Embryonic facial prominence (tissue), 1 donor: ENCODE measurements around the gene C14orf93.

Experiments
- DNase-seq: peaks from one replicate; pipeline ENCODE4 v3.0.0-alpha.2; 2016; ENCODE audit errors: extremely low spot score

Gene C14orf93

DNA sequence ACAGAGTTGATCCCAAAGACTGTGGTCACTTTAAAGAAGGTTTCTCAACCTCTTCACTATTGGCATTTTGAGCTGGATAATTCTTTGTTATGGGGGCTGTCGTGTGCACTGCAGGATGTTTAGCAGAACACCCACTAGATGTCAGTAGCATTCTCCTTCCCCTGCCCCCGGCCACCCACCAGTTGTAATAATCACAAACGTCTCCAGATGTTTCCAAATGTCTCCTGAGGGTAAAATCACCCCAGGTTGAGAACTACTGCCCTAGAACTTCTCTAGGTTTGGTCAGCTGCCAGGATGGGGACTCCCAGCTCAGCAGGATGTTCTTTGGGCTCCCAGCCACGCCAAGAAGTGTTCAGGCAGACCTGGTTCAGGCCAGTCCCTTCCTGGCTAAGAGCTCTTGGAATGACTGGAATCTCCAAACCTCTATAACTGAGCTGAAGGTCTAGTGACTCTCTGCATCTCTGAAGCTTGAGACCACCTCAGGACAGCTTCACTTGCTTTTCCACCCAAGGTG is 15.1 kb downstream of the C14orf93 start:
- DNase-seq, result no peak

DNA sequence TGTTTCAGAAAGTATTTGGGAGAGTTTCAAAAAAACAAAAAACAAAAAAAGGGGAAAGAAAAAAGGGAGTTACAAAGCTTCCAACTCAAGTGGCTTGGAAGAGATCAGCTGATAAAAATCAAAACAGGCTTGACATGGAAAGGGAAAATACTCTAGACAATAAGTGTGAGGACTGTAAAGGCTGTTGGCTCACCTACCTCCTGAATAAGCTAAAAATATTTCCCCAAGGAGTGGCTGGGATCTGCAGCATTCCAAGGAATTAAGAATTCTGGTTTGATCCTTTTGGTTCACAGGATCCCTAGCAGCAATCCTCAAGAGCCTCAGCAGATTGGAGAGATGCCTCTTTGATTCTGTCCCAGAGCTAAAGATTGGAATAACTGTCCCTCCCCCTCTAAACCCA is 16.4 kb downstream of the C14orf93 start:
- DNase-seq, result no peak

DNA sequence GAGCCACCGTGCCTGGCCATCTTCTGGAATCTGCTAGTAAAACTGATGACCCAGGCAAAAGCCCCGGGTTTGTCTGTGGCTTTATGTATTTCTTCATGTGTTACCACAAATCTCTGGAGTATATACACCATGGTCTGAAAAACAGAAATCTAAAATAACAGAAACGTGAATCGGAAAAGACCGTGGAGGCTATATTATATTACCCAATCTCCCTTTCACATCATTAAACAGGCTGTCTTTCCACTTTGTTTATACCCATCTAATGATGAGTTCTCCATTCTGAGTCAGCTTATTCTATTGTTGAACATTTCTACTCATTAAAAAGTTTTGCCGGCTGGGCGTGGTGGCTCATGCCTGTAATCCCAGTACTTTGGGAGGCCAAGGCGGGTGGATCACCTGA is 18.1 kb downstream of the C14orf93 start:
- no peak for DNase-seq

DNA sequence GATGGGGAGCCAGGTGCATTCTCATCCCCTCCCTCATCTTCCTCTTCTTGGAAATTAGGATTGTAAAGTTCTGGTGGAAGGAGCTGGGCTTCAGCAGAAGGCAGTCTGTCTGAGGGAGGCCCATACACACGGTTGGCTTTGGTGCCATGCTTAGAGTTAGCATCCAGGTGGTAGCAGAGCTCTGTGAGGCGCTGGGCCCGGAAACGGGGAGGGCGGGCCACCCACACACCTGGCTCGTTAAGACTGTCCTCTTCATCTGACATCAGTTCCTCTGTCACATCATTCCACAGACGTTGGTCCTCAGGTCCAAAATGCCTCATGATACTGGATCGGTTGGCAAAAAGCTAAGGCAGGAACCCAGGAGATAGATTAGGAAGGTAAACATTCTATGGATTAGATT is 22.7 kb downstream of the C14orf93 start:
- no peak for DNase-seq

DNA sequence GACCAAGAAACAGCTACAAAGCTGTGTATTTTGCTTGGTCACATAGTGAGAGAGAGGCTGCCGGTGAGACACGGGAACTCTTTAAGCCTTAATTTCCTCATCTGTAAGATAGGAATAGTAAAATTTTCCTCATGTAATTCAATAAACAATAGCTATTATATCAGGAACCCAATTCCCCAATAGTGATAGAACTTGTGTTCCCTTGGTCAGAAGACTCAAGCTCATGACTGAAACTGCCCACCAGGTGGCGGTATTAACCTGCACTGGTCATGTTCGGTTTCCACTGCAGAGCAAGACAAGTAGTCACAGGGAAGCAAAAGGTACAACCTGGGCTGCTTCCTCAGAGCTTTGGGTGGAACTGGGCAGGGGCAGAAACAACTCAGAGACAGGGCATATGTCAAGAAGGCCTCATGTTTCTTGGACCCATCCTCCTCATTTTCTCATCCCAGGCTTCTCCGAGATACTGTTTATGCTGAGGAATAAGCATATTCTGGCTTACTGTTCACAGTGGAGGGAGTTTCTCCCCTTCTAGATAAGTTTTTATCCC is 23.4 kb downstream of the C14orf93 start:
- no peak for DNase-seq

DNA sequence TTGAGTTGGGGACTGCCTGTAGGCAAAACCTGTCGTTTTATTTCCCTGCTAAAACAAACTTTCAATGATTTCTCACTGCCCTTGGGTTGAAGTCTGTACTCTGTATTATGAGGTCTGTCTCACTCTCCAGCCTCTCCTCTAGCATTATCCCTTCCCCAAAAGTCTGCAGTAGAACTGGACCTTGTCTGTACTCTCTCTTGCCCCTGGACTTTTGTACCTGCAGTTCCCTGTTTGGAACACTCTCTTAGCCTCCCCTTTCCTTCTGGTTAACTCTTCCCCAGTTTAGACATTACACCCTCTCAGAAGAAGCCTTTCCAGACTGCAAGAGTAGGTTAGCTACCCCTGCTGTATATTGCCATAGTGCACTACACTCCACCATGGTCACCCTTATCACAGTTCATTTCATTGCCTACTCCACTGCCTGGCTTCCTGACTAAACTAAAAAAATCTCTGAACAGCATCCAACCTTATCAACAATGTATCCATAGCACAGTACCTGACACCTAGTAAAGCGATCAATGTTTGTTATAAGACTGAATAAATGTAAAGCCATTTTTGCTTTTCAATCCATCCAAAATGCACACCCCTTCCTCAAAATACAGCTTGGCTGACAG is 23.9 kb downstream of the C14orf93 start:
- DNase-seq, result no peak

DNA sequence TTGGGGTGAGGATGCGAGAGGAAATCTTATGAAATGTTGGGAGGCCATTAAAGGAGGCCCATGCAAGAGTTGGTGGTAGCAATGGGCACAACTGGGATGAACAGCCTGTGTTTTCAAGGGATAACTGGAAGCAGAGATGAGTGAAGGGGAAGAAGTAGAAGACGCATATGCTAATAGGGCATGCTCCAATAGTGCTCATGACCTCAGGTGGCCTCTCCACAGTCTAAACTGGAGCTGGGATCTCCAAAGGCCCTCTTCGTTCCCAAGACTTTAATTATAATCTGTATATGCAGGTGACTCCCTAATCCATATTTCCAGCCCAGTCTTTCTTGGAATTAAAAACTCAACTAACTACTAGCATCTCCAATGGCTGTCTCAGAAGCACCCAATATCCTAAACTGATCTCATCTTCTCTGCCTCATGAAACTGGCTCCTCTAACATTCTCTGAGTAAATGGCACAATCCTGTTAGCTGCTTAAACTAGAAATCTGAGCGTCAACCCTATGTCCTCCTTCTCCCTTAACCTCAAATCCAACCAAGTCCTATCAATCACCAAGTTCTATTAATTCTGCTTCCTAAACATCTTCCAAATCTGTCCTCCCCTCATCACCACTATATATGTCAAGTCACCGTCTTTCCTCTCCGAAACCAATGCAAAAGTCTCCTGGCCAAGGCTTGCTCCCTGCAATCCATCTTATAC is 24.8 kb downstream of the C14orf93 start:
- DNase-seq, result no peak

DNA sequence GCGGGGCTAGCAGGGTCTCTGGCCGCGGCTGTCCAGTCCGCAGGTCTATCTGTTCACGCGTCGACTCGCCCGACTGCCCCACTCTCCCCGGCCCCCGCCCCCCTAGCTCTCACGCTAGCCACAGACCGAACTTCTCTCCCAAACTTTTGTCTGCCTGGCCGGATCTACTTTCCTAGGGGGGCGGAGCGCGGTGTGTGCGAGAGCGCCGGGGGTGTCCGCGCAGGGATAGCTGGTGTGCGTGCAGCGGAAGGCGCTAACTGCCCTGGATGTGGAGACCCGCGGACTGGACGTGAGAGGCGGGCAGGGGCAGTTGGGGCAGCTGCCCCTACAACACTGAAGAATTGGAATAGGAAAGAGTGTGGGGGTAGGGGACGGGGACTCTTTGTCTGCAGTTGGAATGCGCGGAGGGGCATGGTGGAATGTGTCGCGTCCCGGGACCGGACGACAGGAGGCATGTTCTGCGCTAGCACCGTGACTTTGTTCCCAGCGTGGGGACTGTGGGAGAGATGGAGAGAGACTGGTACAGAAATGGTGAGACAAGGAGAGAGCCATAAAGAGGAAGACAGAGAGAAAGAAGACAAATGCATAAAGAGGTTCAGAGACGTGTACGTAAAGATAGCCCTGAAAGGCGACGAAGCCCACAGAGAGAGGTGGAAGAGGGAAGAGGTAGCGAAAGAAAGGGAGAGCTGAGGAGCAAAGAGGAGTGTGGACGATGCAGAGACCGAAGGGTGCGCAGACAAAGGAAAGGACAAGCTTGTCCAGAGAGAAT is 27.3 kb downstream of the C14orf93 start, which contains the start of gene AJUBA:
AJUBA (minus strand) TSS at position 75 of the 769 bp plus-strand sequence. CDS start 285 bp downstream, outside the sequence.
- peak; percentile 88 for DNase-seq

DNA sequence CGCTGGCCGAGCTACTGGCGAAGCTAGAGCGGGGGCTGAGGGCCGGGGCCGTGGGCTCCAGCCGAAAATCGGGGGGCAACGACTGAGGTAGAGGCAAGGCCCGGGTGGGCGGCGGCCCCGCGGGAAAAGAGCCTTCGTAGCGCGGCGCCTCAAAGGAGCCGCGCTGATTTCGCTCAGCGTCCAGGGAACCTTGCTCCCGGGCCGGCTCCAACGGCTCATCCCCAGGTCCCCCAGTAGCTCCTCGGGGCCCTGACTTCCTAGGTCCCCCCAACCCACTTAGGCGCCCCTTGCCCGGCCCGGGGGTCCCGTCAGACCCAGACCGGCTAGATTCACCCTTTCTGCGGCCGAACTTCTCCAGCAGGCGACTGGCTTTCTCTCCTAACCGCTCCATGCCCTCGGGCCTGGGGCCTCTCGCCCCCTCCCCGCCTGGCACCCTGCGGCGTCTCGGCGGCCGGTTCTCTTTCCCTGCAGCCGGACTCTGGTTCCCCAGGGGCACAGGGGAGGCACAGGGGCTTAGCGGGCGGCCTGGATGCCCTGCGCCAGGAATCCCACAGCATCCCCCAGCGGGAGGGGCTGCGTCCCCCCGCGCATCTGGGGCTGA is 28.0 kb downstream of the C14orf93 start:
- DNase-seq, result no peak

DNA sequence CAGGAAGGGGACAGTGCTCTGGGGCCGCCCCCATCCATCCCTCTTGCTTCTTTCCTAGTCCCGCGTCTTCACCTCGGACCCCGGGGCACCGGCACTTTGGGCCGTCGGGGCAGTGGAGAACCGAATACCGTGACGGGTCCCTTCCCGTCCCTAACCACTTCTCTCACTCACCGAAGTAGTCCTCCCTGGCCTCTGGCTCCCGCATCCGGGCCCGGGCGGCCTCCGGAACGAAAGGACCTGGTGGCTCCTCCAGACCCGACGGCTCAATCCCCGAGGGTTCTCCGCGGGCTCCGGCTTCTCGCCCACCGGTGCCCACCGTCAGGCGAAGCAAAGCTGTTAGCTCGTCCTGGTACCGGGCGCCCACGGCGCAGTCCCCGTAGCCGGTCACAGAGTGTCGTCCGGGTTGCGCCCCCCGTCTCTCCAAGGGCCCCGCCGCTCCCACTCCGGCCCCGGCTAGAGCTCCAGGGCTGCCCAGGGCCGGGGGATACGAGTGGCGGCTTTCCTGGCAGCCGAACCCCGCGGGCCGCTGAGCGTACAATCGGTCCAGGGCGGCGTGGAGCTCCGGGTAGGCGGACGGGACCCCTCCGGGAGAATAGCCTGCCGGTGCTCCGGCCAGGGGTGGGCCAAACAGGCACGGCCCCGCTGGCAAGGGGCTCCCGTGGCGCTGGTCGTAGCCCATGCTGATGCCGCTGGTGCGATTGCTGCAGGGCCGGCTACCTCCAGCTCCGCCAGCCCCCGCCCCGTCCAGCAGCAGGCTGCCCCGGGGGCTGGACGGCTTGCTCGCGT is 28.7 kb downstream of the C14orf93 start:
- no peak for DNase-seq

DNA sequence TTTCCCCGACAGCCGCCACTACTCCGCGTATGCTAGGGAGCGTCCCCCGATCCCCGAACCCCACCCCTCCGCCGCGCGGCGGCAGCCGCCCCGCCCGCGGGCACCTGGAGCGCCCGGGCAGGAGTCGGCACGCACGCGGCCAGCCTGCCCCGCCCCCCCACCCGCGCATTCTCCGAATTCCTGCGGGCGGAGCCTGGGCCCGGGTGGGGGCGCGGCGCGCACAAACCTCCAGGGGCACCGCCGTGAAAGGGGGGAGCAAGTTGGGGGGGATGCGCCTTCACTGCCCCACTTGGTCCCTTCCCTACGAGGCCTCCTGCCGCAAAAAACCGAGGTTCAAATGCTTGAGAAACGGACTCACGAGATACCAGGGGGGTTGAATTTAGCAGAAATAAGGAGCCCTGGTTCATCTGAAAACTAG is 29.3 kb downstream of the C14orf93 start:
- no peak for DNase-seq

DNA sequence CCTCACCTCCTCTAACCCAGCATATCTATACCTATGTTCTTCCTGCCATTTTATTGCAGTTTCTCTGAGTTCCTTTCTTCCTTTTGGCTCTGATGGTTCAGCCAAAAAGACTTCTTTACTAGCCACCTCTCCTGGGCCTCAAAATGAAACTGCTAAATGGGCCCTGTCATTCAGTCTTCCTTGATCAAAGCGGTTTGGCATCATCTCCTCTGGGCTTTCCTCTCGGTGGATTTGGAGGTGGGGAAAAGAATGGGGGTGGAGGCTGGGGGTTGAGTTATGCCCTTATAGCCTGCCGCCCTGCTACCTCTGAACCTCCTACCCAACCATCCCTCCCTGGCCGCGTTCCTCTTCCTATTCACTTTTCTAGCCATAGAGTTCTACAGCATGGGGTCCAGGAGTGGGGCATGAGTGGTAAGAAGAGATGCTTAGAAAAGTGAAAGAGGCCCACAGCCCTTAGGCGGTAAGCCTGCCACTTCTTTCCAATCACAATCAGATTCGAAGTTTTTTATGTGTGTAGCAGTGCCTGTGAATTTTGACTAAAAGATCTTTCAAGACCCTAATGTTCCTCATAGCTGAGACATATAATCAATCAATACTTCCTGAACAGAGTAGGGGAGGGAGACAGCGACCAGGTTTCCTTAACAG is 30.1 kb downstream of the C14orf93 start:
- DNase-seq, result no peak

DNA sequence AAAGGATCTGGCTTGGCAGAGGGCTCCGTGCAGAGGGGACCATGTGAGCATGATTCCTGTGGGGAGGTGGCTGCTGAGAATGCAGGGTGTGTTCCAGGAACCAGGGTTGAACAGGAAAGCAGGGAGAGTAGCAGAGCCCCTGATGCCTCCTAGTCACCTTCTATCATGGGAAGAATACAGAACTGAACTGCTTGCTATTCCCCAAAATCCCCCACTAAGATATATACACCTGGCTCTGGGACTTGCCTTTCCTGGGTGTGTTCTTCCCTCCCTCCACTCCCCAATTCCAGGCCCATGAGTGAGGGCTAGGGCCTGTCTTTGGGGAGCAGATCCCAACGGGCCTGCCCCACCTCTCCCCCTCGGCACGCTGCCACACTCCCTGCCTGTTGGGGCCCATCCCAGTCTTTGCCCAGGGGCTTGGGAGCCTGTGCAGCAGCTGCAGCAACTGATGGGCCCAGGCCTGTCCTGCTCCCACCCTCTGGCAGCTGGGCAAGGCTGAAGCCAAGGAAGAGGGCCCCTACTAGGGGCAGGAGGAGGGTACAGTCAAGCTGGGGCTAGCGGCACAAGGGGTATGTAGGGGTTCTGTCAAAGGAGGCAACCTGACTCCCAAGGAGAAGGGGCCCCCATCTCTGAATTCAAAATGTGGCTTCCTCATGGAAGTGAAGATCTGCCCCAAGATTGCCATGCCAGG is 30.8 kb downstream of the C14orf93 start:
- DNase-seq, result no peak

DNA sequence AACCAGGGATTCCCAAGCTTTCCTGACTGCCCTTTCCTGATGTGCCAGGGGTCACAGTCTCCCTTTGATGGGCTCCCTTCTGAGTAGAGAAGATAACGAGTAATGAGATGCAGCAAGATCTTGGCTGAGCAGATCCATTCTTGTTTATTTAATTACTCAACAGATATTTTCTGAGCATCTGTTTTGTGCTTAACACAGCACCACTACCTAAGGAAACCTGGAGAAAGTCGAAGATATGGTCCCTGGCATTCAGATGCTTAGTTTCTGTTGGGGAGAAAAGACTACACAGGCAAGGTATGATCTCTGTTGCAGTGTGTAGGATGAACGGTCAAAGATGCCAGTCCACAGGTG is 31.5 kb downstream of the C14orf93 start:
- DNase-seq, result no peak

DNA sequence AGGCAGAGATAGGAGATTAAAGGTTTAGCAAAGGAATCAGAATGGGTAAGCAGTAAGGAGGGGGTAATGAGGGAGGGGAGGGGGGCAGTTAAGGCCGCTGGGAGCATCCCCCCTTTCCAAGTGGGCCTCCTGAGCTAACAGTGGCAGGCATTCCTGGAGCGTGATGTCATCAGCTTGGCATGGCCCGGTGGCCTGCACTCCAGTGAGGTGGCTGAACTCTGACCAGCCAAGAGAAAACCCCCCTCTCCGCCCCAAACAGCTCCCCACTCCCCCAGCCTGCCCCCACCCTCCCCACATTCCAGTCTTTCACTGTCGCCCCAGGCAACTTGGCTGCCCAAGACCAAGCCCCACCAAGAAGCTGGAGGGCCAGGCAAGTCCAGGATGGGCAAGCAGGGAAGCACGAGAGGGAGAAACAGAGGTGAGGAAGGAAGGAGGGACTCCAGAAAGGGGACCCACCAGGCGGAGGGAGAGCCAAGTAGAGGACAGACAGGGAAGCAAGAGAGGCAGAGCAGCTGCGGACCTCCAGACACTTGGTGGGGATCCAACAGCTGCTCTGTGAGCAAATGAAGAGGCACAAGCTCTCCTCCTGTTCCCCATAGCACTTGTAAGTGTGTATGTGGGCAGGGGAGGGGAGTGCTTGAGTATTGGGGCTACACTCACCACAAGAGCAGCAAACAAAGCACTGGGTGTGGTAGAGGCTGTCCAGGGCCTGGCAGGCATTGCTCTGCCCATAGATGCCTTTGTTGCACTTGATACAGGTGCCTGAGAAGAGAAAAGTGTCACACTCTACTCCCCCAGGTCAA is 32.1 kb downstream of the C14orf93 start:
- DNase-seq, result no peak

DNA sequence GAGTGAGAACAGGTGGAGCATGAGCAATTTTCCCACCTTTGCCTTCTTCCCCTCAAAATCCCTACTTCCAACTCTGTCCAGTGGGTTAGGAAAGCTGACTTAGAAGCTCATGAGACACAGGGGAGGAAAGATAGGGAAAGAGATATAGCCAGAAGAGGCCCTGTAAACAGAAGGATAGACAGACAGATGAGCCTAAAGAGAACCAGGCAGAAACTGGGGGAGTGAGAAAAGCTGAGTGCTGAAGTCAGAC is 32.6 kb downstream of the C14orf93 start:
- DNase-seq, result no peak

DNA sequence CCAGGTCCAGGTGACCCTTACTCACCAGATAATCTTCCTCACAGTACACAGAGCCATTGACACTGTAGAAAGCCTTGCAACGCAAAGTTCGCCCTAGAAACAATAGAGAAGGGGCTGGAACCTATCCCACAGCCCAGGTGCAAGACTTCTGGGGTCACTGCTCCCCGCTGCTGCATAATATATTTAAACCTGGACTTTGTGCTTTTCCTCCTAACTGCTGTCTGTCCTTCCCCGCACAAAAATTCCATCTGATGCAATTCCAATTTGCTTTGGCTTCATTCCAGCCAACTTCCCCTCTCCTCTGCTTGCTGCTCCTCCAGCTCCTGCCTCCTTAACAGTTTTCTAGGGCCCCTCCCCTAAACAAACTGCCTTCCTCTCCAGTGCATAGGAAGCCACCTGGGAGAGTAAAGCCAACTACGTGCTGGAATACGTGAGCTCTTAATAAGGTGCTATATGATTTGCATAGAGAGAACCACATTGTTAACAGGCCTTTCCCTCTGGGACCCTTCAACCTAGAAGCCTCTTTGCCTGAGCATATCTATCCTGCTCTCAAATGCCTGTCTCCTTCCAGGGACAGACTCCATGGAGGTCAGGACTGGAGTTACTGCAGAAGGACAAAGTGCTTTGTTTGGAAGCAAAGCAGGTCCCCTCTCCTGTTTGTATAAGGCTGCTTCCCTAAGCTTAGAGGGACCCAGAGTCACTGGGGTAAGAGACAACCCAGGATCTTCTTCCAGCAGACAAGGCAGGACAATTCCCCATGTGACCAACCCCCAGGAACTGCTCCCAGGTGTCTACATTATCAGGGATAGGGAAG is 33.1 kb downstream of the C14orf93 start:
- DNase-seq, result no peak

DNA sequence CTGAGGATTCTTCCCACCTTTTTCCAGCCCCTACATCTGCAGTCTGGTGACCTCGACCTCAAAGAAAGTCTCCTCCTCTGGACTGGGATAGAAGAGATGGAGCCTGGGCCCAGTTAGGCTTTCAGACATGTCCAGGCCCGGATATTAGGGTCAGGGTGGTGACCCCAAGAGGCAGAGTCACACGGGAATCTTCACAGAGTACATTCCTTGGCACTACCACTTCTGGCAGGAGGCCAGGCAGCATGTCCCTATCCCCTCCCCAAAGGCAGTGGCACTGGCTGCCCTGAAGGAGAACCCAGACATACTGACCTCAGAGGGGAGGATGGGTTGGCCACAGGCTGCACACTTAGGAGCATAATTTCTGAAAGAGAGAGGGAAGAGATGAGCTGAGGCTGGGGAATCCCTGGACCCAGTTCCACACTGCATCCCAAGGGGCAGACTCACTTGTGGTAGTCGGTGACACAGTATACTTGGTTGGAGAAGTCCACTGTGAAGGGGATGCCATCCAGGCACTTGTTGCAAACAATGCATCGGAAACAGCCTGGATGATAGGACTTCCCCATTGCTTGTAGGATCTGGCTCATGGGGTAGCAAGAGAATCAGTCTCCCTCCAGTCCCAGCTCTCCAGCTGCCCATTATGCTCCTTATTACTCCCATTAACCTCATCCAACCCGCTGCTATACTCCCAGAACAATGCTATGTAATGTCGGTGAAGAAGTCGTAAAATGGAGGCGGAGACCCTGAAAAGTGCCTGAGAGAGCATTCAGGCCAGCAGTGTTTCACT is 35.2 kb downstream of the C14orf93 start:
- no peak for DNase-seq
